ENCODE measurements around the gene CPXM1.
A peak's percentile ranks its signal among the peaks of the same experiment; 100 is the strongest.
"Not testable (repeated sequence)": the region's sequence is repeated elsewhere in the genome, so short reads cannot be mapped to it uniquely, and the experiment has no call there.

The CPXM1 gene
- long read RNA-seq, donor 1, transcript CPXM1-201 (14 exons, 2,391 nt) = major isoform, 52 of 79 reads
- long read RNA-seq, donor 1, partial matches to known transcripts = 22 of 79 reads
- long read RNA-seq, donor 1, other reads (novel, unspliced or antisense) = 5 of 79 reads
- long read RNA-seq, donor 2, transcript CPXM1-201 (14 exons, 2,391 nt) = major isoform, 44 of 107 reads
- long read RNA-seq, donor 2, partial matches to known transcripts = 63 of 107 reads
- long read RNA-seq, donor 2, other reads (novel, unspliced or antisense) = 0 of 107 reads
- long read RNA-seq, donor 3, transcript CPXM1-201 (14 exons, 2,391 nt) = major isoform, 35 of 41 reads
- long read RNA-seq, donor 3, partial matches to known transcripts = 6 of 41 reads
- long read RNA-seq, donor 3, other reads (novel, unspliced or antisense) = 0 of 41 reads
- long read RNA-seq, donor 4, transcript CPXM1-201 (14 exons, 2,391 nt) = major isoform, 41 of 94 reads
- long read RNA-seq, donor 4, partial matches to known transcripts = 53 of 94 reads
- long read RNA-seq, donor 4, other reads (novel, unspliced or antisense) = 0 of 94 reads
- long read RNA-seq, donor 5, transcript CPXM1-201 (14 exons, 2,391 nt) = major isoform, 75 of 140 reads
- long read RNA-seq, donor 5, partial matches to known transcripts = 65 of 140 reads
- long read RNA-seq, donor 5, other reads (novel, unspliced or antisense) = 0 of 140 reads
- long read RNA-seq, donor 6, transcript CPXM1-201 (14 exons, 2,391 nt) = major isoform, 44 of 155 reads
- long read RNA-seq, donor 6, partial matches to known transcripts = 106 of 155 reads
- long read RNA-seq, donor 6, other reads (novel, unspliced or antisense) = 5 of 155 reads
- long read RNA-seq, donor 7, transcript CPXM1-201 (14 exons, 2,391 nt) = major isoform, 68 of 288 reads
- long read RNA-seq, donor 7, partial matches to known transcripts = 212 of 288 reads
- long read RNA-seq, donor 7, other reads (novel, unspliced or antisense) = 8 of 288 reads
- long read RNA-seq, donor 8, transcript CPXM1-201 (14 exons, 2,391 nt) = major isoform, 60 of 110 reads
- long read RNA-seq, donor 8, partial matches to known transcripts = 44 of 110 reads
- long read RNA-seq, donor 8, other reads (novel, unspliced or antisense) = 6 of 110 reads

DNA sequence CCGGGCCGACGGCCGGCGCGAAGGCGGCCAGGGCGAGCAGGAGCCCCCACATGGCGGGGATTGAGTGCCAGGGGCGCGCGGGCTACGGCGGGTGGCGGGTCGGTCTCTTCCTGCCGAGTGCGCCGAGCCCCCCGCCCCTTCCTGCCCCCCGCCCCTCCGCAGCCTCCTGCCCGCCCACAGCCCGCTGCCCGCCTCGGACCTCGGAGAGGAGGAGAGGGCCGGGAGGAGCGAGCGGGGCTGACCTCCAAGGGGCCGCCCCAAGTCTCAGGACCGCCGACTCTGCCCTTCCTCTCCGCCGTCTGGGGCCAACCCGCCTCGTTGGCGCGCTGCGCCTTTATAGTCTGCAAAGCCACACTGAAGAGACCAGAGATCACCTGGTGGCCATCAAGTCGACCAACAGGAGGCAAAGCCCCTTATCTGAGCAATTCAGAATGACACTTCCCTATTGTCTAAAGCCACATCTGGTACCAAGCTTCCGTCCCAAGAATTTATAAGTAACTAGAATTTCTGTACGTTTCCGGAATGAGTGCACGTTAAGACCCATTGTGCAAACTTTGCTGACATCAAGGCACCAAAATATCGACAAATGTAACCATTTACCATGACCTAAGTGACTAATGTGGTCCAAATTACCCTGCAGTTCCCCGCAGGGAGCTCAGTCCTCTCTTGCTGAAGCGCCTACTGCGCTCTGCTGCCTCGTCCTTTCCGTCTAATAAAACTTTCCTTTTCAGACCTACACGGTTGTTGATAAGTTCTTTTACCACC, at the start of gene CPXM1:
Gene CPXM1 (minus strand): TSS at position 107 of the 765 bp plus-strand sequence. CDS start 55 bp downstream, at position 52.
- DNase-seq = peak; percentile 90

DNA sequence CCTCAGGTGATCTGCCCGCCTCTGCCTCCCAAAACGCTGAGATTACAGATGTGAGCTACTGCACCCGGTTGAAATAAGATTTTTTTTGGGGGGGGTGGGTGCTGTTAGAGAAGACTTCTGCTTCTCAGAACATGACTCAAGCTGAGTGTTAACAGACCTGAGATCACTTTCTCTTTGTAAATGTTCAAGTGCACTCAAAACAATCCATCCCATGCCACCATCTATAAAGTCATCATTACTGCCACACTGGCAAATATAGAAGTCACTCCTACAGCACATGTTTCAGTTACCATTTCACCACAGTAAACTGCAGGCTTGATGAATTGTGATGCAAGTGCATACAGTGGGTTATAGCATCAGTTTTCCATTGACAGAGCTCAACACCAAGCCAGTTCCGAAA, 49.1 kb upstream of the CPXM1 start:
- DNase-seq = no peak

DNA sequence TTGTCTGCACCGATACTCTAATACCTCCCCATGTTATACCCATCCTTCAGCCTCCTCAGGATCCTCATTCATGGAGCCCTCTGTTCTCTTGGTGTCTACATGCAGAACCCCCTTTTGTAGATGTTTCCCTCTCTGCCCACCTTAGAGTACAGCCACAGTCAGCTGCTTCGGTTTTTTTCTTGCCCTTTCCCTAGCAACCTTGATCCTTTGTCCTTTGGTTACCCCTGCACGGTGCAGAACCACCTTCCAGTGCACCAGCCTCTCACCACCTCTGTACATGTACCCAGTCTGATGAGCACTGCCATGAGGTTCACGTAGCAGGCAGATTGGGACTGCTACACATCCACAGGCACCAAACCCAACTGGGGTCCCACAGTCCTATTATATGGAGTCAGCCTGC, 47.4 kb upstream of the CPXM1 start:
- no peak for DNase-seq

DNA sequence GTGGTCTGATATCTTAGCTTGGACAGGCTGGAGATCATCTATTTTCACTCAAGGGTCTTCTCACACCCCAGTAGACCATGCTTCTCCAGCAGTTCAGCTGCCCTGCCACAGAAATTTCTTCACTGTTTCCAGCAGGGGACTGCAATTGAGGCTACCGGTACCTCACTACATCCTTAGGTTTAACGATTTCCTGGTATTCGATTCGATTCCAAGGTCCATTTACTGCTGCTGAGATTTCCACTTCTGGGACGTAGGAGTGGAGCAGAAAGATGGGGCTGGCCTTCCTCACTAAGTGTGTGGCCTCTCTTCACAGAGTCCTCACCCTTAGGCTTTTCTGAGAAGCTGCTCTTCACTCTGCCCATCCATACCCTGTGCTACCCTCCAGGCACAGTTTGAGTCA, 46.3 kb upstream of the CPXM1 start:
- no peak for DNase-seq

DNA sequence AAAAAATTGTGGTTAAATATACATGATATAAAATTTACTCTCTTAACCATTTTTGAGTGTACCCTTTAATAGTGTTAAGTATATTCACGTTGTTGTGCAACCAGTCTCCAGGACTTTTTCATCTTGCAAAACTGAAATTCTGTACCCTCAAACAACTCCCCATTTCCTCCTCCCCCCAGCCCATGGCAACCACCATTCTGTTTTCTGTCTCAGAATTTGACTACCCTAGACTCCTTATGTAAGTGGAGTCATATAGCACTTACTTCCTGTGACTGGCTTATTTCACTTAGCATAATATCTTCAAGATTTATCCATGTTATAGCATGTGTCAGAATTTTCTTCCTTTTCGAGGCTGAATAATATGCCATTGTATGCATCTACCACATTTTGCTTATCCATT, 45.2 kb upstream of the CPXM1 start:
- no peak for DNase-seq

DNA sequence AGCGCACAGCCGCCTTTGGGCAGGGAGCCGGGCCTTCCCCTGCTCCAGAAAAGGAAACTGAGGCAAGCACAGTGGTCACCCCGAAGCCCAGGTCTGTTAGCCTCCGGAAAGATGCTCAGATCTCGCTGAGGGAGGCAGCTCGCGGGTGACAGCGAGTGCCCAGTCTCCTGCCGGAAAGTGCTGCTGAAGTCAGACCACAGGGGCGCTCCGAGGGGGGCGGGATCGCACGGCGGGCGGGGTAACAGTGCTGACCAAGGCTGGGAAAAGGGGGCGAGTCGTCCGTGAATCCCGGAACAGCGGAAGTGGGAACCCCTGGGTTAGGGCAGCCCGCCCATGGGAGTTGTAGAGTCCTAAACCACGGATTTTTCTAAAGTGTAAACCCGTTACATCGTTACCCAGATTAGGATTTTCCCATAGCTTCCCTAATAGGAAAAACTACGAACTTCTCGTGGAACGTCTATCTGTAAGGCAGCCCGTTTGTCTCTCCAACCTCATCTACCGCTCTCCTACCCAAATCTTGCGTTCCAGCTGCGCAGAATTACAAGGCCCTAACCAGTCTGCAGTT, 40.6 kb upstream of the CPXM1 start:
- DNase-seq = peak; percentile 72

DNA sequence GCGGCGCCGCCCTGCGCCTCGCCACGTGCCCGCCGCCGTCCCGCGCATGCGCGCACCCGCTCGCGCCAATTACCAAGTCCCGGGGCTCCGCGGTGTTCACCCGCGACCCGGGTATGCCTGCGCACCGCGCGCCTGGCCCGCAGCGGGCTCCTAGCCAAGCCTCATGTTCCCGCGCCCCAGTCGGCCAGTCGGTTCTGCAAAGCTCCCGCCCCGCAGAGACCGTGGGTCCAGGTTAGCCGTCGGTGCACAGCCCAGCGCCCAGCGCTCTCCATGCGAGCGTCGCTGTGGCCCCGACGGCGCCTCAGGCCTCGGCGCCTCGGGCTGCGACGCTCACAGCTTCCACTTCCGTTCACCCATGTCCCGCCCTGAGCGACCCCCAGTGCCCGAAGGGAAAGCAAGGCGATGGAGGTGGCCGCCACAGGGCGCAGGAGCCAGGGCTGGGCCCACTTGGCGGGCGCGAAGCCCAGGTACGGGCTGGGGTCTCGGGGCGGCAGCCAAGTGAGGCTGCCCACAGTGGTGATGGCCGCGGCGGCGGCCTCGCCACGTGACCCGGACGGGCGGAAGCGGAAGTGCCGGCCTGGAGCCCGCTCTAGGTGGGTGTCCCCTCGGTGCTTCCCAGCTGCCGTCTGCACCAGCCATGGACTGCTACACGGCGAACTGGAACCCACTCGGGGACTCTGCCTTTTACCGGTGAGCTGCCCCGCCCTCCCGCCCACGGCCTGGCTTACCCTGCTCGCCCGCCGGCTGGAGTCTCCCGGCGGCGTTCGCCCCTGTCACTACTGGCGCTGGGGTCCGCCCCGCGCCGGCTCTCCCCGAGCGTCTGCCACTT, 39.9 kb upstream of the CPXM1 start, which contains the start of the genes PCED1A and VPS16:
Gene PCED1A (minus strand): TSS at position 518 of the 829 bp plus-strand sequence. CDS start 743 bp downstream, outside the sequence.
Gene VPS16 (plus strand): TSS at position 608 of the 829 bp plus-strand sequence. CDS start 30 bp downstream, at position 638.
- DNase-seq = peak; percentile 92

DNA sequence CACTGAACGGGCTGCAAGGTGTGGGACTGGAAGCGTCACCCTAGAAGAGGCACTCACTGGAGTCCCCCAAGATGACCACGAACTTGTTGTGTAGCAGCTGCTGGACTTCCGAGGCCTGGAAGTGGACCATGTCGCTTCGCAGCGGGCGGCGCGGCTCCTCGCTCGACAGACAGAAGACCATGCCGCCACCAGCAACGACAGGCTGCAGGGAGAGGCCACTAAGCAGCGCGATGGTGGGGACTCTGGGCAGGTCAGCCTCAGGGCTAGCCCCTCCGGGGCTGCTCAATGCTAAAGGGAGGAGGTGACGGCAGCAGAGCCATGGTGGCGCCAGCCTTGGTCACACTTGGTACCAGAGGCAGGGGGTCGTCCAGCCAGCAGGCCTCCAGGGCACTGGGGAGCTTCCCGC, 39.3 kb upstream of the CPXM1 start:
- no peak for DNase-seq

DNA sequence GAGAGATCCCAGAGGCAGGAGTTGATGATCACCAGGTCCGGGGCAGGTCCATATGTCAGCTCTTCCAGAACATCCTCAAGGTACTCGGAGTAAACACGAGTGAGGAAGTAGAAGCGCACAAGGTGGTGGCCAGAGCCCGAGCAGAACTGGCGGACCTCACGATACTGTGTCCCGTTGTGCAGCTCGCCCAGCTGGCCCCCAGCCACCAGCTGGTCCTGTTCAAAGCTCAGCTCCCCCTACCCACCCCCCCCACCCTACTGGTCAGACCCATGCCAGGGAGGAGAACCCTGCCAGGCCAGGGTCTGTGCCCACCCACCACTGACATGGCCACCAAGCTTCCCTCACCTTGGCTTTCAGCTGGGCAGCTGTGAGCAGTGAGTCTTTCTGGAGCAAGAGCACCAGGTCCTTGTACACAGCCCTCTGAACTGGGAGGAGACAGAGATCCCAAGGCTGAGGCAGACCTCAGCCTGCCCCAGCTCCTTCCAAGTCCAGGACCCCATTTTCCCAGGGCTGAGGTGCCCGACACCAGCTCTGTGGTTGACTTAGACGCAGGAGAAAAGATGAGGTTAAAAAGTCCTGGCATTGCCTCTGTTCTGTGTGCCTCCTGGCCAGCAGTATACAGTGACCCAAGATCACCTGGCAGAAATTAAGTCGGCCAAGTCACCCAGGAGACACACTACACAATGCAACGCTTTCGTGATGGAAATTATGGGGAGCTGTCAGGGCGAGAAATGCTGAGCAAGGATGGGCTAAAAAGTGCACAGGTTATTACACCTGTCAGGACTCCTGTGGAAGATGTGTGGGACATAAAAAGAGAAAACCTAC, 38.6 kb upstream of the CPXM1 start:
- no peak for DNase-seq

DNA sequence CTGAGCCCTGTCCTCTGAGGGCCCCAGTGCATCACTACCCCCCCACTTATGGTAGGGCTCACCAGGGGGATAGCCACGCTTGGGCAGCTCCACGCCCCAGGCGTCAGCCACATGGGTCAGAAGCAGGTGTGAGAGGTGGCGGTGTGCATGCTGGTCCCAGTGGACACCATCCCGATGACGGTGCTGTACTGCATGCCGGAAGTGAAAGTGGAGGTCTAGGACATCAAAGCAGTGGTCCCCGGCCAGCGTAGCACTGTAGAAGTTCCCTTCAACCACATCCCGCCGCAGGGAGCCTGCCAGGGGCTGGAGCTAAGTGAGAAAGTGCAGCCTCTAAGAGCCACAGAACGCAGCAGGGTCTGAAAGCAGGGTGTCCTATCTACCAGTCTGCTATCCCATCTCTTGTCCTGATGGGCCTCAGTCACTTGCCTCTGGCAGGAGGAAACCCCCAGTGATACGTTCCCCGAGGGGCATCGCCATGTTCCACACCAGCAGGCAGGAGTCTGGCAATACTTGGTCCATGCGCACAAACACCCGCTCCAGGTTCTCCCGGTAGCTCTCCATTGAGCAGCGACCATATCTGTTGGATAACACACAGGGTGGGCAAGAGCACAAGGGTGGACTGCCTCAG, 37.9 kb upstream of the CPXM1 start:
- DNase-seq = no peak

DNA sequence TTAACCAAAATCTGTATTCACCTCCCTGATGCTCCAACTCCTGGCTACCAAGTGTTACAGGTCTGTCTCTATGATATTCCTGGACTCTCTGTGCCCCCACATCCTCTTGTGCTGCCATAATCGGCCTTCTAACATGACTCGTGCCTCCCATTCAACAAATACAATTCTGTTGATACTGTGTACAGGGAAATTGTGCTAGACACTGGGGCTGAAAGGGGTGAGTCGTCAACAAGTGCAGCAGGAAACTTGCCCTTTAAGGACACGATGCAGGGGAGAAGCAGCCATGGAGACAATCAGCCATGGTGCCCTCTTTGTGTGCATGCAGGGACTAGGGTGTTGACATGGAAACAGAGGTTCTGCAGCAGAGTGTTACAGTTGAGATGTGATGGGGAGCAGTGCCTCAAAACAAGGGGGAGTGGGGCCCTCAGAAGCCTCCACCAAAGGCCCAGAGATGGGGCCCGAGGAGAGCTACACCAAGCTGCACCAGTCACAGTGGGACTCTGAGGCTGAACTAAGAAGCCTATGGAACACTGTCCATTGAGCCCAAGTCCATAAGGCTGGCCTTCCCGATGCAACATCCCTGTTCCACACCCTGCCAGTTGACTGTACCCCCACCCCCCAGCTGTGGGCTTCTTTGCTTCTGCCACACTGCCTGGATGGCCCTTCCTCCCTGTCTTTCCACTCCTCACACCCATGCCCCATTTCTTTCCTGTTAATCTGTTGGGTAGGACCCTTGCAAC, 37.0 kb upstream of the CPXM1 start:
- DNase-seq = no peak

DNA sequence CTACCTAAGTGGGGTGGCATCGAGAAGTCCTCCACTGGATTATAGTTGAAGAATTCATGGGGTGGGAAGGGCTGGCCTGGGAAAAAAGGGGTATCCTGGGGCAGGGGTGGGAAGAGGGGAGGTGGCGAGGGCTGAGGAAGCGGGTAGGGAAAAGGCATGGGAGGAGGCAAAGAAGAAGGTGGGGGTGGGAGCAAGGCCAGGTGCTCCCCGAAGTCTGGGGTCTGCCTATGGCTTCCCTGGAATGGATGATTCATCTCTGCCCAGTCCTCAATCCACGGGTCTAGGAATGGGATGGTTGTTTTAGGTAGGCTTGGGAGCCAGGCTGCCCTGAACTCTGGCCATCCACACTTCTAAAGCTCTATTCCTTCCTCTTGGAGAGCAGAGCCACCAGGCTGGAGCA, 35.6 kb upstream of the CPXM1 start:
- no peak for DNase-seq

DNA sequence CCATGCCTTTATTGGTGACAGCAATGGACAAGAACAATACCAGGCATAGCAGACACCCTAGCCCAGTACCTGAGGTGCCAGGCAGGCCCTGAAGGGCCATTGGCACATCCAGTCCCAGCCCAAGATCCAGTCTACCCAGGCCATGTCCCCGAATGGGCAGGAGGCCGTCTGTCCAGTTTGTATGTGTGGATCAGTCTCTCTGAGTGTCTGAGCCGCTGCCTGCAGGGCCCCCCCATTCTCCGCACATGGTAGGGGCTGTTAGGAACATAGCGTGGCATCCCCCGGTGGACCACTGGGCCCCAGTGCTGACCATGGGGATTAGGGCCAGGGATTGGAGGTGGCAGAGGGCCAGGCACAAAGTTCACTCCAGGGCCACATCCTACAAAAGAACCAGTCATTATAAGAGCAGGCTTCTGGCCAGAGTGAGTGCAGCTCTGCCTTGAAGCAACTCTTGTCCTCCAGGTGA, 34.9 kb upstream of the CPXM1 start:
- no peak for DNase-seq

DNA sequence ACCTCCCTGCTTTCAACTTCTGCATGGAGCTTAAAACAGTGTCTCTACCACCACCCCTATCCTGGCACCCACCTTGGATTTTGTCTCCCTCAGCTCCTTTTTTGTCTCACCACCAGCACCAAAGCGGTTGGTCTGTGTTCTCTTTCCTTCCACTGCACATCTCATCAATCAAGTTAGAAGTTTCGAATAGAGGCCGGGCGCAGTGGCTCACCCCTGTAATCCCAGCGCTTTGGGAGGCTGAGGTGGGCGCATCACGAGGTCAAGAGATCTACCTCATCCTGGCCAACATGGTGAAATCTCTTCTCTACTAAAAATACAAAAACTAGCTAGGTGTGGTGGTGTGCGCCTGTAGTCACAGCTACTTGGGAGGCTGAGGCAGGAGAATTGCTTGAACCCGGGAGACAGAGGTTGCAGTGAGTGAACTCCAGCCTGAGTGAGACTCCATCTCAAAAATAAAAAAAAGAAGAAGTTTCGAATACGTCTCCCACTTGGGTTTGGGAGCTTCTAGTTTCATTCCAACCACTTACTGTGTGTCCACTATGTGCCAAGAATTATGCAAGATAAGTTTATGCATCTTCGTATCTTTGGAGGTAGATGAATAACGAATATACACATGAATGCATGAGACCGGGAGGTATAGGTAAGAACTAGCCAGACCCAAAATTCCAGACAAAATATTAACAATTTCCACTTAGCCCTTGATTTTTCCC, 34.1 kb upstream of the CPXM1 start:
- no peak for DNase-seq

DNA sequence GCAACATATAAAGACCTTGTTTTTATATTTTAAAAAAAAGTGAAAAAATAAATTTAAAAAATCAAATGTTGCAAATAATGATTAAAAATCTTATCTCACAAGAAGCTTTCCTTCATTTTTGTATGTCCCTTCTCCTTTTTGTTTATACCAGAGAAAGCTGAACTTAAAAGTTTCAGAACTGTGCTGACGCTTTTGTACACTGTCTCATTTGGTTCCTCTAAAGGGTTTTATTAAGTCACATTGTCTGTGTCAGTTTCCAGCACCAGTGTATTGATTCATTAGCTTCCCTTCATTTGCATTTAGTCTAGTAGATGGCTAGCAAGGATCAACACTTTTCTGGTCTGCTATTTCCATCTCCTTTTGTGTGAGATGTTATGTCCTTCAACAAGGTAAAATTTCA, 33.3 kb upstream of the CPXM1 start:
- DNase-seq = no peak

DNA sequence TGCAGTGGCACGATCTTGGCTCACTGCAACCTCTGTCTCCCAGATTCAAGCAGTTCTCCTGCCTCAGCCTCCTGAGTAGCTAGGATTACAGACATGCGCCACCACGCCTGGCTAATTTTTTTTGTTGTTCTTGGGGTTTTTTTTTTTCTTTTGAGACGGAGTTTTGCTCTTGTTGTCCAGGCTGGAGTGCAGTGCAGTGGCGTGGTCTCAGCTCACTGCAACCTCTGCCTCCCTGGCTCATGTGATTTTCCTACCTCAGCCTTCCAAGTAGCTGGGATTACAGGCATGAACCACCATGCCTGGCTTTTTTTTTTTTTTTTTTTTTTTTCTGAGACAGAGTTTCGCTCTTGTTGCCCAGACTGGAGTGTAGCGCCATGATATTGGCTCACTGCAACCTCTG, 30.8 kb upstream of the CPXM1 start:
- DNase-seq = not testable (repeated sequence)

DNA sequence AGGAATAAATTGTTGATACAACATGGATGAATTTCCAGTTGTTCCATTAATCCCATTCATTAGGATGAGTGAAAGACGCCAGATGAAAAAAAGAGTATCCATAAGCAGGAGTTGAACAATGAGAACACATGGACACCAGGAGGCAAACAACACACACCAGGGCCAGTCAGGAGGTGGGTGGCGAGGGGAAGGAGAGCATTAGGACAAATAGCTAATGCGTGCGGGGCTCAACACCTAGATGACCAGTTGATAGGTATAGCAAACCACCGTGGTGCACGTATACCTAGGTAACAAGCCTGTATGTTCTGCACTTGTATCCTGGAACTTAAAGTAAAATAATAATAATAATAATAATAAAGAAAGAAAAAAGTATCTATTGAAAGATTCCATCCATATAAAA, 28.9 kb upstream of the CPXM1 start:
- DNase-seq = no peak

DNA sequence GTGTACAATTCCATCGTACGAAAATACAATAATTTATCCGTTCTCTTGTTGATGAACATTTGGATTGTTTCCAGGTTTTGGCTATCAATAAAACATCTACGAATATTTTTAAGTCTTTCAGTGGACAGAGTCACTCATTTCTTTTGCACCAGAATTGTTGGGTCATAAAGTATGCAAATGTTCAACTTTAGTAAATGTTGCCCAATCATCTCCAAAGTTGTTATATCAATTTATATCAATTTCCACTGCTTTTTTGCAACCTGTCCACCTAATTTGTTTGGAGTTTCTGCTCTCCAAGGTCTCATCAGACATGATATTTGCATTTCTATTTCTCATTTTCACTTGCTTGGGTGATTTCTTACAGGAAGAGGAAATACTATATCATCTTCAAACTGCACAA, 26.2 kb upstream of the CPXM1 start:
- DNase-seq = no peak

Measured in right kidney (tissue), 9 donors.